Endodermal cell (in vitro differentiated cells): ENCODE results near the gene DYNLL1. TPM values are rescaled to one million over a fixed set of nuclear protein-coding genes. Genes with fewer than 3 reads are reported as not detected.

Experiments
- DNase-seq: peaks from one replicate; pipeline ENCODE4 v3.0.0-alpha.2; 2017
- H3K27ac ChIP-seq: 2 replicates; pipeline ENCODE4 v1.5.1; 2013; ENCODE audit warnings: mild to moderate bottlenecking, low read depth, low read length, moderate library complexity
- H3K27me3 ChIP-seq: 2 replicates; pipeline ENCODE4 v1.6.1; 2013; ENCODE audit warnings: mild to moderate bottlenecking, low read length, moderate library complexity; ENCODE audit not compliant: insufficient read depth, control insufficient read depth, poor library complexity, severe bottlenecking
- H3K36me3 ChIP-seq: 2 replicates; pipeline ENCODE4 v1.7.0; 2013; ENCODE audit warnings: mild to moderate bottlenecking, low read length, moderate library complexity; ENCODE audit not compliant: control insufficient read depth, insufficient read depth
- H3K4me1 ChIP-seq: one replicate; pipeline ENCODE4 v1.7.0; 2013; ENCODE audit warnings: low read length; ENCODE audit not compliant: control insufficient read depth, insufficient read depth
- H3K4me3 ChIP-seq: 2 replicates; pipeline ENCODE4 v1.5.1; 2013; ENCODE audit warnings: mild to moderate bottlenecking, low read length, moderate library complexity
- H3K9ac ChIP-seq: 2 replicates; pipeline ENCODE4 v1.6.1; 2013; ENCODE audit warnings: mild to moderate bottlenecking, low read length, moderate library complexity; ENCODE audit not compliant: poor library complexity, severe bottlenecking; ENCODE audit errors: extremely low read depth
- H3K9me3 ChIP-seq: 2 replicates; pipeline ENCODE4 v1.6.1; 2013; ENCODE audit warnings: mild to moderate bottlenecking, low read length, moderate library complexity; ENCODE audit not compliant: control insufficient read depth
- H3K27ac Mint-ChIP-seq: 2 replicates; pipeline ENCODE4 v1.8.0; 2020; ENCODE audit warnings: mixed read lengths
- H3K27me3 Mint-ChIP-seq: 2 replicates; pipeline ENCODE4 v1.8.0; 2021; ENCODE audit warnings: mild to moderate bottlenecking, mixed read lengths; ENCODE audit not compliant: insufficient read depth
- H3K36me3 Mint-ChIP-seq: 2 replicates; pipeline ENCODE4 v1.8.0; 2020; ENCODE audit warnings: low read depth, mixed read lengths
- H3K4me1 Mint-ChIP-seq: 2 replicates; pipeline ENCODE4 v1.8.0; 2020; ENCODE audit warnings: mixed read lengths
- H3K4me3 Mint-ChIP-seq: 2 replicates; pipeline ENCODE4 v1.8.0; 2020; ENCODE audit warnings: mild to moderate bottlenecking, moderate library complexity, mixed read lengths
- H3K9me3 Mint-ChIP-seq: 2 replicates; pipeline ENCODE4 v1.8.0; 2020; ENCODE audit warnings: mild to moderate bottlenecking, mixed read lengths
- WGBS, 2 experiments: methylation state at CpG; one replicate each; pipeline versions ENCODE4 v1.1.5 to v1.1.7; 2013; ENCODE audit warnings: missing lambda C conversion rate in 2 of 2, mixed read lengths in 1 of 2; ENCODE audit not compliant: insufficient coverage in 1 of 2, insufficient read length in 1 of 2; 5-methylcytosine and 5-hydroxymethylcytosine counted together
- total RNA-seq, 2 donors: library from RNA; stranded (reverse); fragmentation: NEBNext Ultra II Directional in 1 of 2; extraction: Animal tissue kit (Norgen Biotek cat#: 25700) in 1 of 2; gene quantifications; 2 replicates in 1 of 2; 3 replicates in 1 of 2; pipeline ENCODE4 v1.2.1, GENCODE V29; 2021
- TF ChIP-seq, protein P1 (sequence below): fragments of 200-600 bp; sonication (generic); conservative IDR thresholded peaks from 2 replicates; pipeline ENCODE4 v1.5.0; 2021; ENCODE audit warnings: antibody characterized with exemption, mild to moderate bottlenecking

DYNLL1 gene
- total RNA-seq, 2 donors from 2014 or later = 326 to 424 TPM

DNA sequence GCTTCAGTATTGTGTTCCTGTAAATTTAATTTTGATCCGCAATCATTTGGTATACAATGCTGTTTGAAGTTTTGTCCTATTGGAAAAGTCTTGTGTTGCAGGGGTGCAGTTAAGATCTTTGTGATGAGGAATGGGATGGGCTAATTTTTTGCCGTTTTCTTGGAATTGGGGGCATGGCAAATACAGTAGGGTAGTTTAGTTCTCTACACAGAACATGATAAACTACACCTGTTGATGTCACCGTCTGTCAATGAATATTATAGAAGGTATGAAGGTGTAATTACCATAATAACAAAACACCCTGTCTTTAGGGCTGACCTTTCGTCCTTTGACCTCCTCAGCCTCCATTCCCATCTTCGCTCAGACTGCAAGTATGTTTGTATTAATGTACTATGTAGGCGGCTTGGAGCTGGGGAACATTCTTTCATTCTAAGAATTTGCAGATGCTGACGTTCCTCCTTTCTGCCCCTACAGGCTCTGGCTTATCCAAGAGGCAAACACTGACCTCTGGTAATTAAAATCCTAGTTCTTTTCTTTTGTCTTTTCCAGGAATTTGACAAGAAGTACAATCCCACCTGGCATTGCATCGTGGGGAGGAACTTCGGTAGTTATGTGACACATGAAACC is 1.7 kb downstream of the DYNLL1 start:
- Mint-ChIP-seq H3K27ac (peak overlapping the region; percentile 94), H3K4me1 (peaks cover 29% of the 10 kb centered on the region), H3K4me3 (peak overlapping the region; percentile 96), H3K27me3 (no peaks in the 10 kb centered on the region), H3K9me3 (no peaks in the 10 kb centered on the region), H3K36me3 (peaks cover 39% of the 10 kb centered on the region)
- Histone ChIP-seq H3K36me3 (peaks cover 28% of the 10 kb centered on the region), H3K27me3 (no peaks in the 10 kb centered on the region), H3K27ac (no peak overlapping the region), H3K9me3 (no peaks in the 10 kb centered on the region), H3K4me1 (peaks cover 3% of the 10 kb centered on the region), H3K9ac (peak overlapping the region; percentile 91), H3K4me3 (peak overlapping the region; percentile 92)
- 63 to 81% methylated on average over 2 to 8 of the region's 9 CpGs for WGBS, 2 experiments
- DNase-seq = no peak
- TF ChIP-seq, protein P1, sequence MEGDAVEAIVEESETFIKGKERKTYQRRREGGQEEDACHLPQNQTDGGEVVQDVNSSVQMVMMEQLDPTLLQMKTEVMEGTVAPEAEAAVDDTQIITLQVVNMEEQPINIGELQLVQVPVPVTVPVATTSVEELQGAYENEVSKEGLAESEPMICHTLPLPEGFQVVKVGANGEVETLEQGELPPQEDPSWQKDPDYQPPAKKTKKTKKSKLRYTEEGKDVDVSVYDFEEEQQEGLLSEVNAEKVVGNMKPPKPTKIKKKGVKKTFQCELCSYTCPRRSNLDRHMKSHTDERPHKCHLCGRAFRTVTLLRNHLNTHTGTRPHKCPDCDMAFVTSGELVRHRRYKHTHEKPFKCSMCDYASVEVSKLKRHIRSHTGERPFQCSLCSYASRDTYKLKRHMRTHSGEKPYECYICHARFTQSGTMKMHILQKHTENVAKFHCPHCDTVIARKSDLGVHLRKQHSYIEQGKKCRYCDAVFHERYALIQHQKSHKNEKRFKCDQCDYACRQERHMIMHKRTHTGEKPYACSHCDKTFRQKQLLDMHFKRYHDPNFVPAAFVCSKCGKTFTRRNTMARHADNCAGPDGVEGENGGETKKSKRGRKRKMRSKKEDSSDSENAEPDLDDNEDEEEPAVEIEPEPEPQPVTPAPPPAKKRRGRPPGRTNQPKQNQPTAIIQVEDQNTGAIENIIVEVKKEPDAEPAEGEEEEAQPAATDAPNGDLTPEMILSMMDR = no peak

DNA sequence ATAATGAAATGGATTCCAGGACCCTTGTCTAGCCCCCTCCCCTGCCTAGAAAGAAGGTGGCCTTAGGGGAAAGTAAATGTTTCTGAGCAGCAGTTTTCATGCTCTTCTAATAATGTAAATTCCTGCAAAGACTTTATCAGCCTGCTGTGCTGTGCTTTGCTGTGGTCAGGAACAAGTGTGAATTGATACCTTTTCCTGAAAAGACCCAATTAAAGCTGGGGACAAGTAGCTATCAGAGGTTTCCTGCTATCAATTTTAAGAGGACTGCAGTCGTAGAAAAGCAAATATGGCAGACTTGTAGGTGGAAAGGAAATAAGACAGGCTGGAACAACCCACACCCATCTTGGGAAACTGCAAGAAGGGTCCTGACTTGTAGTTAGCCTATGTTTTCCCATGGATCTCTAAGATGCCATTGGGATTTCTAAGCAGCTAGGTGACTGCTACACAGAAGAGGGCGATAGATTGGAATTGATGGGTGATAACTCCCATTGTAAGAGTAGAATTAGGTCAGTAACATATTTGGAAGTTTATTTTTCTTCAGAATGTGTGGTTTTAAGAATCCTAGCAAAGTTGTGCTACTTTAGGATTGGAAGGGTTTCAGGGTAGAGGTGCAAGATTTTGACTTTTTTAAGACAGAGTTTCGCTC is 3.1 kb downstream of the DYNLL1 start:
- 85 to 91% methylated on average over 3 of the region's 3 CpGs for WGBS, 2 experiments

DNA sequence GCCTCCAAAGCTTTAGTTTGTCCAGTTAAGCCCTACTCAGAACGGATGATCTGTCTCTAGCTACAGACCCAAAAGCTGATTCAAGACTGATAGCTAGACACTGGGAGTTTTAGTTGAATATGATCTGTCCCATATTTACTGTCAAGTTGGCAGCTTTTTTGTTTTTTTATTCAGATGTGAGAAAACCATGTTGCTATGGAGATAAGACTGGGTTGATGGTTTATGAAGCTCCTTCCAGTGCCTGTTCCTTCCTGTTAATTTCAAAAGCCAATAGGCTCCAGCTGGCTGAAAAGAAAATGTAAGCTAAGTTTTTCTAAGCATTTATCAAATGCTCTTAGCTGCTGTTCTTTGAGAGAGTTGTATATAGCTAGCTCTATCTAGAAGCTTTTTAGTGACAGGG is 4.7 kb downstream of the DYNLL1 start:
- no peak overlapping the region for H3K4me3 ChIP-seq
- H3K4me1 Mint-ChIP-seq = peaks cover 22% of the 10 kb centered on the region
- no peak overlapping the region for H3K27ac ChIP-seq
- no peak overlapping the region for H3K9ac ChIP-seq
- H3K9me3 Mint-ChIP-seq = no peaks in the 10 kb centered on the region
- 100% methylated on average over 1 of the region's 1 CpG for WGBS, 2 experiments
- peaks cover 52% of the 10 kb centered on the region for H3K36me3 Mint-ChIP-seq
- TF ChIP-seq, protein P1 = no peak
- H3K4me3 Mint-ChIP-seq = no peak overlapping the region
- H3K36me3 ChIP-seq = peaks cover 49% of the 10 kb centered on the region
- no peak for DNase-seq
- H3K9me3 ChIP-seq = no peaks in the 10 kb centered on the region
- H3K4me1 ChIP-seq = peaks cover 3% of the 10 kb centered on the region
- H3K27me3 ChIP-seq = no peaks in the 10 kb centered on the region
- no peak overlapping the region for H3K27ac Mint-ChIP-seq
- no peaks in the 10 kb centered on the region for H3K27me3 Mint-ChIP-seq

More for the DNA sequence above, 3.1 kb downstream of the DYNLL1 start:
- peaks cover 50% of the 10 kb centered on the region for H3K36me3 Mint-ChIP-seq
- no peaks in the 10 kb centered on the region for H3K9me3 Mint-ChIP-seq
- H3K9me3 ChIP-seq = no peaks in the 10 kb centered on the region
- no peaks in the 10 kb centered on the region for H3K27me3 ChIP-seq
- no peak overlapping the region for H3K27ac ChIP-seq
- H3K9ac ChIP-seq = no peak overlapping the region
- H3K4me3 ChIP-seq = peak overlapping the region; percentile 92
- H3K4me3 Mint-ChIP-seq = peak overlapping the region; percentile 96
- peaks cover 42% of the 10 kb centered on the region for H3K36me3 ChIP-seq
- TF ChIP-seq, protein P1 = no peak
- DNase-seq = no peak
- H3K27ac Mint-ChIP-seq = no peak overlapping the region
- no peaks in the 10 kb centered on the region for H3K27me3 Mint-ChIP-seq
- H3K4me1 ChIP-seq = peaks cover 3% of the 10 kb centered on the region
- H3K4me1 Mint-ChIP-seq = peaks cover 29% of the 10 kb centered on the region
